ENCODE measurements around the gene ZNF827. TPM values are rescaled to one million over a fixed set of nuclear protein-coding genes. Genes with fewer than 3 reads are reported as not detected.

The ZNF827 gene
- total and polyA plus RNA-seq, 2 of the 8 experiments (the other 6 are each of a cell fraction or from before 2014, with no cell fraction given): 25.3 to 26.2 TPM

DNA sequence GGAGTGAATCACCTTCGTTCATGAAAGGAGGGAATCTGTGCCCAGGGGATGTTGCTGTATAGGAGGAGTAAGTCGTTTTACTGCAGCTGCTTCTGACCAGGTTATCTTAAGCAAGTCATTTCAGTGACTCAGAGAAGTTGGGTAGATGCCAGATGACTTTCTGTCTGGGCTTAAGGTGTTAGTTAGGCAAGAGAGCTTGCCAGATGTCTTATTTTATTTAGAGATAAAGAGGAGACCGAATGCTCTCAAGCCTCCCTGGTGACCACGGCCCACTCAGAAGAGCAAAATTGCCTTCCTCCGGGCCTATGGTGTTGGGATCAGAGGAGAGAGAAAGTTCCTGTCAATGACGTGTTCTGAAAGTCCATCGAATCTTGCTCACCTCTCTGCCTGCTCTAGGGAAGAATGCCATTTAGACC, 16.3 kb upstream of the ZNF827 start:
- H4K91ac ChIP-seq (replicated peaks; ENCODE audit: insufficient read length, low read length): no peak overlapping the region
- H3K18ac ChIP-seq (ENCODE audit: extremely low read depth, low read length): no peak overlapping the region
- no peak overlapping the region for H2BK120ac ChIP-seq (replicated peaks; ENCODE audit: low read depth, low read length)
- H3K4me2 ChIP-seq (ENCODE audit: insufficient read depth in 1 of 2, low read depth in 2 of 2, low read length in 2 of 2): no peak overlapping the region
- 80% methylated on average over 7 of the region's 7 CpGs; no CpG with 5 or more reads in 1 of the 2 experiments for WGBS, 2 experiments (ENCODE audit: extremely low coverage in 1 of 2, insufficient coverage in 1 of 2, insufficient read length in 1 of 2, insufficient replicate concordance in 2 of 2, low coverage in 1 of 2, low lambda C conversion rate in 2 of 2, missing lambda C conversion rate in 1 of 2)
- no peak overlapping the region for H3K23ac ChIP-seq (ENCODE audit: insufficient read length)
- no peak overlapping the region for H3K4ac ChIP-seq (replicated peaks; ENCODE audit: insufficient read length, low read depth, low read length)
- no peak overlapping the region for H4K8ac ChIP-seq (ENCODE audit: extremely low read depth, insufficient read depth, low read length)
- H3K9me3 ChIP-seq (ENCODE audit: insufficient read depth in 2 of 2, low read depth in 1 of 2, low read length in 1 of 2): no peaks in the 10 kb centered on the region
- no peaks in the 10 kb centered on the region for H3K79me1 ChIP-seq (ENCODE audit: low read depth, low read length)
- no peak overlapping the region for H3K14ac ChIP-seq (ENCODE audit: insufficient read length)
- no peaks in the 10 kb centered on the region for H4K20me1 ChIP-seq (replicated peaks in 1 of 2; ENCODE audit: control insufficient read depth in 1 of 2, insufficient read depth in 2 of 2, low read length in 2 of 2)
- FAIRE-seq (no peak), DNase-seq (ENCODE audit: low read depth in 1 of 2, low spot score in 2 of 2) (no peak)
- no peak overlapping the region for H2AFZ ChIP-seq (ENCODE audit: low read length)
- no peak overlapping the region for H2BK12ac ChIP-seq (ENCODE audit: low read depth, low read length)
- ChIA-PET POLR2A (ENCODE audit: partially characterized antibody) (no interaction called here), CTCF (ENCODE audit: partially characterized antibody) (interaction anchor here (1.1 to 3.9 kb wide), 8 partner anchors 12 to 374 kb away, joined by 3 to 18 read pairs (median 4); no protein-coding TSS in a partner anchor)
- H3K56ac ChIP-seq (replicated peaks; ENCODE audit: insufficient read length, low read depth, low read length): no peak overlapping the region
- H3K36me3 ChIP-seq (ENCODE audit: control insufficient read depth in 2 of 4, insufficient read depth in 4 of 4, low read length in 3 of 4): no peaks in the 10 kb centered on the region
- H2BK20ac ChIP-seq (ENCODE audit: low read length): no peak overlapping the region
- H3K27ac ChIP-seq (ENCODE audit: low read depth, low read length): no peak overlapping the region
- no peaks in the 10 kb centered on the region for H3K27me3 ChIP-seq (replicated peaks in 1 of 4; ENCODE audit: control insufficient read depth in 3 of 4, extremely low read depth in 1 of 4, insufficient read depth in 3 of 4, low read length in 3 of 4)
- no peaks in the 10 kb centered on the region for H3K23me2 ChIP-seq (ENCODE audit: low read depth, low read length)
- H2BK15ac ChIP-seq (ENCODE audit: low read length): no peak overlapping the region
- H3K9ac ChIP-seq (replicated peaks in 1 of 4; ENCODE audit: extremely low read depth in 1 of 4, low read depth in 3 of 4, low read length in 3 of 4): no peak overlapping the region
- H3K4me1 ChIP-seq (replicated peaks in 1 of 4; ENCODE audit: control insufficient read depth in 3 of 4, insufficient read depth in 4 of 4, low read length in 3 of 4): peaks cover 0 to 4% (median 0%) of the 10 kb centered on the region in 4 experiments; a peak in 1 of 7 replicates
- no peak overlapping the region for H2BK5ac ChIP-seq (ENCODE audit: low read depth, low read length)
- TF ChIP-seq POU5F1 (IDR thresholded peaks at IDR 0.05; ENCODE audit: low read depth, low read length) (no peak), SRF (IDR thresholded peaks at IDR 0.05; ENCODE audit: low read depth, low read length) (no peak), SUZ12 (IDR thresholded peaks at IDR 0.05; ENCODE audit: low read length) (no peak), SP2 (IDR thresholded peaks at IDR 0.05; ENCODE audit: low read length) (no peak), NANOG (IDR thresholded peaks at IDR 0.05; ENCODE audit: insufficient read depth, low read depth, low read length, poor library complexity, severe bottlenecking) (no peak), EGR1 (IDR thresholded peaks at IDR 0.05; ENCODE audit: borderline replicate concordance, low read depth, low read length) (no peak)
- TF ChIP-seq, protein P1, sequence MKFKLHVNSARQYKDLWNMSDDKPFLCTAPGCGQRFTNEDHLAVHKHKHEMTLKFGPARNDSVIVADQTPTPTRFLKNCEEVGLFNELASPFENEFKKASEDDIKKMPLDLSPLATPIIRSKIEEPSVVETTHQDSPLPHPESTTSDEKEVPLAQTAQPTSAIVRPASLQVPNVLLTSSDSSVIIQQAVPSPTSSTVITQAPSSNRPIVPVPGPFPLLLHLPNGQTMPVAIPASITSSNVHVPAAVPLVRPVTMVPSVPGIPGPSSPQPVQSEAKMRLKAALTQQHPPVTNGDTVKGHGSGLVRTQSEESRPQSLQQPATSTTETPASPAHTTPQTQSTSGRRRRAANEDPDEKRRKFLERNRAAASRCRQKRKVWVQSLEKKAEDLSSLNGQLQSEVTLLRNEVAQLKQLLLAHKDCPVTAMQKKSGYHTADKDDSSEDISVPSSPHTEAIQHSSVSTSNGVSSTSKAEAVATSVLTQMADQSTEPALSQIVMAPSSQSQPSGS (IDR thresholded peaks at IDR 0.05; ENCODE audit: low read length): no peak
- no peak overlapping the region for H4K5ac ChIP-seq (ENCODE audit: insufficient read length, low read depth, low read length)
- no peak overlapping the region for H2AK5ac ChIP-seq (ENCODE audit: low read depth, low read length)
- H3K4me3 ChIP-seq (ENCODE audit: extremely low read depth in 1 of 4, insufficient read depth in 2 of 4, low read depth in 3 of 4, low read length in 4 of 4): no peak overlapping the region
- H3K79me2 ChIP-seq (ENCODE audit: control insufficient read depth in 1 of 2, insufficient read depth in 2 of 2, low read length in 2 of 2): no peaks in the 10 kb centered on the region

Data from H1 (cell line).